T-cell (primary cell): ENCODE measurements around the gene NOSIP. TPM values are rescaled to one million over a fixed set of nuclear protein-coding genes. Genes with fewer than 3 reads are reported as not detected.

Experiments
- ATAC-seq, 4 experiments: fragments of 200-7000 bp in 3 of 4; fragments of 150-1000 bp in 1 of 4; cut with Tn5 transposase; replicated peaks in 1 of 4; 1 replicate in 3 of 4; 2 replicates in 1 of 4; pipeline ENCODE4 v1.10.0; 2021; ENCODE audit warnings: moderate library complexity in 3 of 4, mild to moderate bottlenecking in 2 of 4, moderate number of reproducible peaks in 1 of 4
- CTCF ChIA-PET, 2 donors: fragments of 300-600 bp; sonication (Branson Sonifier 250); formaldehyde crosslinking; loops; one replicate each; lab custom pipeline; 2022; ENCODE audit warnings: antibody characterized with exemption in 2 of 2; lab: Charles Lee
- POLR2A ChIA-PET, 2 donors: fragments of 300-600 bp; sonication (Branson Sonifier 250); formaldehyde crosslinking; loops; one replicate each; lab custom pipeline; 2022; ENCODE audit warnings: antibody characterized with exemption in 2 of 2; lab: Charles Lee
- DNase-seq, 35 experiments: peaks; one replicate each; pipeline versions ENCODE4 v3.0.0 to v3.0.0-alpha.2; 2013 to 2023
- H3K27ac ChIP-seq: one replicate; pipeline ENCODE4 v1.5.1; 2013; ENCODE audit warnings: low read length
- H3K27me3 ChIP-seq, 2 experiments: replicated peaks in 1 of 2; 1 replicate in 1 of 2; 2 replicates in 1 of 2; pipeline versions ENCODE4 v1.6.1 to v1.7.0; 2013; ENCODE audit warnings: low read length in 1 of 2, mixed read lengths in 1 of 2; ENCODE audit not compliant: control insufficient read depth in 2 of 2, insufficient read depth in 2 of 2; ENCODE audit errors: extremely low read depth in 1 of 2
- H3K36me3 ChIP-seq, 2 donors: 1 replicate in 1 of 2; 2 replicates in 1 of 2; pipeline versions ENCODE4 v1.6.1 to v1.7.0; 2013; ENCODE audit warnings: low read length in 1 of 2; ENCODE audit not compliant: control insufficient read depth in 2 of 2, insufficient read depth in 1 of 2; ENCODE audit errors: extremely low read depth in 1 of 2
- H3K4me1 ChIP-seq, 2 experiments: 1 replicate in 1 of 2; 2 replicates in 1 of 2; pipeline versions ENCODE4 v1.6.1 to v1.7.0; 2013; ENCODE audit warnings: low read length in 2 of 2, mixed read lengths in 1 of 2; ENCODE audit not compliant: insufficient read depth in 2 of 2, control insufficient read depth in 1 of 2; ENCODE audit errors: extremely low read depth in 1 of 2
- H3K4me3 ChIP-seq, 2 donors: 1 replicate in 1 of 2; 2 replicates in 1 of 2; pipeline versions ENCODE4 v1.5.1 to v1.7.0; 2013; ENCODE audit warnings: mild to moderate bottlenecking in 2 of 2, low read length in 1 of 2, moderate library complexity in 1 of 2; ENCODE audit not compliant: control insufficient read depth in 1 of 2; ENCODE audit errors: extremely low read depth in 1 of 2
- H3K9me3 ChIP-seq: 2 replicates; pipeline ENCODE4 v1.7.0; 2013
- H3K27ac Mint-ChIP-seq, 2 donors: one replicate each; pipeline ENCODE4 v1.8.0; 2020 to 2021; ENCODE audit warnings: mild to moderate bottlenecking in 2 of 2, mixed read lengths in 2 of 2
- H3K27me3 Mint-ChIP-seq, 2 donors: one replicate each; pipeline ENCODE4 v1.8.0; 2021 to 2022; ENCODE audit warnings: mixed read lengths in 2 of 2
- H3K36me3 Mint-ChIP-seq: one replicate; pipeline ENCODE4 v1.8.0; 2021; ENCODE audit warnings: mixed read lengths
- H3K4me1 Mint-ChIP-seq, 3 donors: one replicate each; pipeline ENCODE4 v1.8.0; 2020 to 2022; ENCODE audit warnings: mixed read lengths in 3 of 3, mild to moderate bottlenecking in 1 of 3
- H3K4me3 Mint-ChIP-seq, 3 donors: one replicate each; pipeline ENCODE4 v1.8.0; 2020 to 2022; ENCODE audit warnings: mild to moderate bottlenecking in 3 of 3, mixed read lengths in 3 of 3, moderate library complexity in 3 of 3
- H3K9me3 Mint-ChIP-seq, 3 donors: one replicate each; pipeline ENCODE4 v1.8.0; 2020 to 2022; ENCODE audit warnings: mixed read lengths in 3 of 3
- WGBS: methylation state at CpG from one replicate; pipeline ENCODE4 v1.1.5; 2013; ENCODE audit warnings: missing lambda C conversion rate; ENCODE audit not compliant: insufficient coverage; 5-methylcytosine and 5-hydroxymethylcytosine counted together
- total RNA-seq, 35 experiments: library from RNA in 6 of 35; stranded (reverse) in 6 of 35; fragments of 120-200 nt in 1 of 35; gene quantifications; one replicate each; pipeline versions ENCODE4 v1.2.1 to v1.2.4 and lab custom pipeline; 2013 to 2026

The NOSIP gene
- total RNA-seq, 5 donors from 2014 or later (not counting 1 experiment from before 2014, with no cell fraction given), result 152 to 297 (median 176) TPM

GRCh38 chr19:49560358-49560900, 19.9 kb downstream of the NOSIP start:
- Histone ChIP-seq H3K36me3 (peaks cover 0 to 42% of the 10 kb centered on the region in 2 donors), H3K4me1 (peaks cover 60 to 97% of the 10 kb centered on the region in 2 experiments), H3K4me3 (peak overlapping the region; percentile 65 to 81), H3K9me3 (no peaks in the 10 kb centered on the region), H3K27me3 (no peaks in the 10 kb centered on the region), H3K27ac (peak overlapping the region; percentile 79)
- H3K27me3 Mint-ChIP-seq, result no peaks in the 10 kb centered on the region
- CTCF ChIA-PET, result interaction anchor here (0.6 to 3.5 kb wide), 9 partner anchors 9 to 90 kb away, joined by 3 to 14 read pairs (median 4); no protein-coding TSS in a partner anchor
- POLR2A ChIA-PET, result interaction anchor here (0.6 kb wide), 2 partner anchors 8 to 19 kb away, joined by 3 read pairs; no protein-coding TSS in a partner anchor
- peak in 13 of 35 experiments; percentile 24 to 61 (median 39) for DNase-seq
- H3K9me3 Mint-ChIP-seq, result no peaks in the 10 kb centered on the region
- peak overlapping the region; percentile 94 to 99 for H3K27ac Mint-ChIP-seq
- ATAC-seq, result peak in 3 of 4 experiments; percentile 7 to 23 (median 16)
- peak overlapping the region; percentile 86 to 96 (median 86) for H3K4me3 Mint-ChIP-seq
- H3K36me3 Mint-ChIP-seq, result peaks cover 29% of the 10 kb centered on the region
- WGBS, result 40% methylated on average over 2 of the region's 15 CpGs
- peaks cover 78 to 89% (median 82%) of the 10 kb centered on the region in 3 donors for H3K4me1 Mint-ChIP-seq

GRCh38 chr19:49559928-49560327, 20.4 kb downstream of the NOSIP start:
- POLR2A ChIA-PET, result interaction anchor here in 1 of 2 donors (1.1 kb wide), 1 partner anchor 9 kb away, joined by 3 read pairs; no protein-coding TSS in a partner anchor
- 21% methylated on average over 3 of the region's 15 CpGs for WGBS
- Histone ChIP-seq H3K36me3 (peaks cover 0 to 44% of the 10 kb centered on the region in 2 donors), H3K4me3 (peak overlapping the region; percentile 65 to 81), H3K27me3 (no peaks in the 10 kb centered on the region), H3K27ac (peak overlapping the region; percentile 79), H3K9me3 (no peaks in the 10 kb centered on the region), H3K4me1 (peaks cover 56 to 97% of the 10 kb centered on the region in 2 experiments)
- H3K4me3 Mint-ChIP-seq, result peak overlapping the region; percentile 86 to 96 (median 86)
- peaks cover 30% of the 10 kb centered on the region for H3K36me3 Mint-ChIP-seq
- no peaks in the 10 kb centered on the region for H3K9me3 Mint-ChIP-seq
- CTCF ChIA-PET, result interaction anchor here (0.6 to 3.5 kb wide), 4 partner anchors 8 to 90 kb away, joined by 3 to 14 read pairs (median 3); no protein-coding TSS in a partner anchor
- H3K27ac Mint-ChIP-seq, result peak overlapping the region; percentile 94 to 99
- no peak for DNase-seq
- ATAC-seq, result peak in 1 of 4 experiments; percentile 5
- peaks cover 78 to 89% (median 83%) of the 10 kb centered on the region in 3 donors for H3K4me1 Mint-ChIP-seq
- H3K27me3 Mint-ChIP-seq, result no peaks in the 10 kb centered on the region

- Mint-ChIP-seq H3K27me3 (no peaks in the 10 kb centered on the region), H3K9me3 (no peaks in the 10 kb centered on the region), H3K27ac (peak overlapping the region; percentile 94 to 99), H3K36me3 (peaks cover 34% of the 10 kb centered on the region), H3K4me3 (peak overlapping the region; percentile 86 to 96 (median 86)), H3K4me1 (peaks cover 78 to 89% (median 83%) of the 10 kb centered on the region in 3 donors)
- no peaks in the 10 kb centered on the region for H3K27me3 ChIP-seq
- H3K4me3 ChIP-seq, result peak overlapping the region; percentile 65 to 81
- H3K36me3 ChIP-seq, result peaks cover 0 to 45% of the 10 kb centered on the region in 2 donors
- DNase-seq (no peak), ATAC-seq (no peak)
- ChIA-PET POLR2A (interaction anchor here in 1 of 2 donors (1.1 kb wide), 1 partner anchor 10 kb away, joined by 3 read pairs; no protein-coding TSS in a partner anchor), CTCF (interaction anchor here (0.6 to 3.5 kb wide), 6 partner anchors 10 to 258 kb away, joined by 3 to 14 read pairs (median 4); no protein-coding TSS in a partner anchor)
- H3K27ac ChIP-seq, result peak overlapping the region; percentile 79
- WGBS, result 48% methylated on average over 2 of the region's 3 CpGs
- H3K4me1 ChIP-seq, result peaks cover 57 to 97% of the 10 kb centered on the region in 2 experiments
- no peaks in the 10 kb centered on the region for H3K9me3 ChIP-seq
These were observed 20.9 kb downstream of the NOSIP start for GRCh38 chr19:49559443-49559842.

GRCh38 chr19:49558591-49558990, 21.8 kb downstream of the NOSIP start:
- peak overlapping the region; percentile 86 to 96 (median 86) for H3K4me3 Mint-ChIP-seq
- Histone ChIP-seq H3K36me3 (peaks cover 0 to 45% of the 10 kb centered on the region in 2 donors), H3K4me3 (peak overlapping the region; percentile 65 to 81), H3K27me3 (no peaks in the 10 kb centered on the region), H3K9me3 (no peaks in the 10 kb centered on the region), H3K4me1 (peaks cover 56 to 97% of the 10 kb centered on the region in 2 experiments), H3K27ac (peak overlapping the region; percentile 79)
- ATAC-seq, result peak in 3 of 4 experiments; percentile 10 to 33 (median 18)
- peaks cover 78 to 90% (median 84%) of the 10 kb centered on the region in 3 donors for H3K4me1 Mint-ChIP-seq
- ChIA-PET POLR2A (interaction anchor here (0.5 to 1.1 kb wide), 4 partner anchors 10 to 312 kb away, joined by 3 to 11 read pairs (median 3); no protein-coding TSS in a partner anchor), CTCF (interaction anchor here (0.6 to 3.5 kb wide), 8 partner anchors 10 to 311 kb away, joined by 3 to 14 read pairs (median 5); no protein-coding TSS in a partner anchor)
- peaks cover 30% of the 10 kb centered on the region for H3K36me3 Mint-ChIP-seq
- WGBS, result 27% methylated on average over 2 of the region's 7 CpGs
- no peaks in the 10 kb centered on the region for H3K9me3 Mint-ChIP-seq
- H3K27ac Mint-ChIP-seq, result peak overlapping the region; percentile 94 to 99
- peak in 11 of 35 experiments; percentile 31 to 59 (median 42) for DNase-seq
- H3K27me3 Mint-ChIP-seq, result no peaks in the 10 kb centered on the region

GRCh38 chr19:49557641-49558325, 22.6 kb downstream of the NOSIP start:
- Mint-ChIP-seq H3K27ac (peak overlapping the region; percentile 94 to 99), H3K27me3 (no peaks in the 10 kb centered on the region), H3K36me3 (peaks cover 30% of the 10 kb centered on the region), H3K4me1 (peaks cover 78 to 89% (median 85%) of the 10 kb centered on the region in 3 donors), H3K4me3 (peak overlapping the region; percentile 75 to 96 (median 86)), H3K9me3 (no peaks in the 10 kb centered on the region)
- peak overlapping the region; percentile 79 for H3K27ac ChIP-seq
- H3K9me3 ChIP-seq, result no peaks in the 10 kb centered on the region
- 68% methylated on average over 9 of the region's 18 CpGs for WGBS
- ATAC-seq (no peak), DNase-seq (peak in 1 of 35 experiments; percentile 35)
- peak overlapping the region; percentile 65 to 81 for H3K4me3 ChIP-seq
- peaks cover 56 to 97% of the 10 kb centered on the region in 2 experiments for H3K4me1 ChIP-seq
- peaks cover 0 to 45% of the 10 kb centered on the region in 2 donors for H3K36me3 ChIP-seq
- CTCF ChIA-PET, result interaction anchor here (0.6 to 3.5 kb wide), 3 partner anchors 11 to 55 kb away, joined by 3 to 14 read pairs (median 10); no protein-coding TSS in a partner anchor
- POLR2A ChIA-PET, result interaction anchor here in 1 of 2 donors (0.5 to 0.7 kb wide), 2 partner anchors 13 to 46 kb away, joined by 4 to 5 read pairs; no protein-coding TSS in a partner anchor
- H3K27me3 ChIP-seq, result no peaks in the 10 kb centered on the region
